Liver (tissue), 9 donors: Measurements from ENCODE around the gene IGF2R. TPM values are rescaled to one million over a fixed set of nuclear protein-coding genes. Genes with fewer than 3 reads are reported as not detected.

Experiments used
- DNase-seq: peaks from one replicate; pipeline ENCODE4 v3.0.0-alpha.2; 2017; ENCODE audit warnings: low spot score
- H3K27ac ChIP-seq, 2 donors: one replicate each; pipeline ENCODE4 v1.7.0; 2013; ENCODE audit warnings: inconsistent platforms in 2 of 2, low read length in 2 of 2, control low read depth in 1 of 2, low read depth in 1 of 2, mild to moderate bottlenecking in 1 of 2
- H3K27me3 ChIP-seq, 4 donors: one replicate each; pipeline versions ENCODE4 v1.6.1 to v1.7.0; 2013; ENCODE audit warnings: low read length in 3 of 4, inconsistent platforms in 1 of 4, mild to moderate bottlenecking in 1 of 4, moderate library complexity in 1 of 4; ENCODE audit not compliant: control insufficient read depth in 4 of 4, insufficient read depth in 4 of 4
- H3K36me3 ChIP-seq, 4 donors: one replicate each; pipeline versions ENCODE4 v1.6.1 to v1.7.0; 2013; ENCODE audit warnings: low read length in 3 of 4, mild to moderate bottlenecking in 3 of 4, low read depth in 1 of 4, moderate library complexity in 1 of 4; ENCODE audit not compliant: control insufficient read depth in 4 of 4, insufficient read depth in 3 of 4
- H3K4me1 ChIP-seq, 4 donors: one replicate each; pipeline versions ENCODE4 v1.6.1 to v1.7.0; 2013; ENCODE audit warnings: low read length in 3 of 4, mild to moderate bottlenecking in 3 of 4, moderate library complexity in 1 of 4; ENCODE audit not compliant: control insufficient read depth in 4 of 4, insufficient read depth in 4 of 4
- H3K4me3 ChIP-seq, 3 donors: one replicate each; pipeline versions ENCODE4 v1.6.1 to v1.7.0; 2013; ENCODE audit warnings: low read length in 3 of 3, control low read depth in 1 of 3, low read depth in 1 of 3, mild to moderate bottlenecking in 1 of 3
- H3K9ac ChIP-seq, 2 donors: one replicate each; pipeline ENCODE4 v1.7.0; 2013; ENCODE audit warnings: low read length in 2 of 2, mild to moderate bottlenecking in 2 of 2, moderate library complexity in 2 of 2, control low read depth in 1 of 2, low read depth in 1 of 2
- H3K9me3 ChIP-seq, 4 donors: one replicate each; pipeline versions ENCODE4 v1.6.1 to v1.7.0; 2013; ENCODE audit warnings: low read length in 3 of 4; ENCODE audit not compliant: control insufficient read depth in 4 of 4
- ATF3 ChIP-seq: IDR thresholded peaks from 2 replicates; pipeline ENCODE4 v1.6.1; 2016; ENCODE audit warnings: antibody characterized with exemption
- CTCF ChIP-seq: fragments of 150-350 bp; IDR thresholded peaks from 2 replicates; pipeline ENCODE4 v1.5.1; 2017; ENCODE audit warnings: improper control_type of control experiment, low read depth, low read length; ENCODE audit not compliant: missing input control
- EGR1 ChIP-seq, 2 donors: IDR thresholded peaks; 2 replicates each; pipeline ENCODE4 v1.6.1; 2016 to 2018; ENCODE audit warnings: antibody characterized with exemption in 2 of 2, low read depth in 2 of 2
- FOXA1 ChIP-seq: IDR thresholded peaks from 2 replicates; pipeline ENCODE4 v1.6.1; 2016; ENCODE audit warnings: antibody characterized with exemption
- GABPA ChIP-seq, 2 donors: IDR thresholded peaks in 1 of 2; conservative IDR thresholded peaks in 1 of 2; 2 replicates each; pipeline ENCODE4 v1.6.1; 2016; ENCODE audit warnings: antibody characterized with exemption in 2 of 2, mild to moderate bottlenecking in 1 of 2, moderate library complexity in 1 of 2
- HNF4A ChIP-seq, 2 donors: conservative IDR thresholded peaks; 2 replicates each; pipeline ENCODE4 v1.6.1; 2016; ENCODE audit warnings: antibody characterized with exemption in 2 of 2, mild to moderate bottlenecking in 2 of 2
- HNF4G ChIP-seq: IDR thresholded peaks from 2 replicates; pipeline ENCODE4 v1.6.1; 2016; ENCODE audit warnings: antibody characterized with exemption
- JUND ChIP-seq, 2 donors: IDR thresholded peaks; 2 replicates each; pipeline ENCODE4 v1.6.1; 2016; ENCODE audit warnings: antibody characterized with exemption in 2 of 2
- MAX ChIP-seq: IDR thresholded peaks from 2 replicates; pipeline ENCODE4 v1.6.1; 2016; ENCODE audit warnings: antibody characterized with exemption
- NR2F2 ChIP-seq: IDR thresholded peaks from 2 replicates; pipeline ENCODE4 v1.6.1; 2016; ENCODE audit warnings: antibody characterized with exemption
- RAD21 ChIP-seq, 2 donors: IDR thresholded peaks; 2 replicates each; pipeline ENCODE4 v1.6.1; 2016; ENCODE audit warnings: antibody characterized with exemption in 2 of 2, mild to moderate bottlenecking in 2 of 2
- REST ChIP-seq: IDR thresholded peaks from 2 replicates; pipeline ENCODE4 v1.6.1; 2016; ENCODE audit warnings: antibody characterized with exemption, mild to moderate bottlenecking
- TAF1 ChIP-seq: conservative IDR thresholded peaks from 2 replicates; pipeline ENCODE4 v1.6.1; 2016; ENCODE audit warnings: antibody characterized with exemption, mild to moderate bottlenecking
- YY1 ChIP-seq: IDR thresholded peaks from 2 replicates; pipeline ENCODE4 v1.6.1; 2016; ENCODE audit warnings: antibody characterized with exemption, mild to moderate bottlenecking
- ZBTB33 ChIP-seq: IDR thresholded peaks from 2 replicates; pipeline ENCODE4 v1.6.1; 2016; ENCODE audit warnings: antibody characterized with exemption
- WGBS: extraction: QIAGEN DNeasy Blood & Tissue Kit; methylation state at CpG from one replicate; pipeline ENCODE4 v1.1.7; 2013; 5-methylcytosine and 5-hydroxymethylcytosine counted together
- polyA plus RNA-seq, 2 donors: library from polyadenylated mRNA; stranded (reverse) in 1 of 2; unstranded in 1 of 2; fragments of 200-250 nt in 1 of 2; fragments of >200 nt in 1 of 2; fragmentation: Nextera tagmentation in 1 of 2; extraction: Ambion mirVana in 1 of 2; gene quantifications; one replicate each; pipeline versions ENCODE4 v1.2.1 to v1.2.3, GENCODE V29; 2013 to 2015
- total RNA-seq, 2 donors: library from RNA; depleted of rRNA; stranded (reverse); fragments of >200 nt; gene quantifications; one replicate each; pipeline ENCODE4 v1.2.3, GENCODE V29; 2014
- donor health status: healthy.
- donor health status: healthy.
- donor health status: healthy.
- donor health status: healthy.
- donor health status: healthy.

Gene IGF2R
- total and polyA plus RNA-seq, 4 donors = 16.6 to 84.9 (median 45.7) TPM

GRCh38 chr6:160111806-160112205 lies 142.9 kb downstream of the IGF2R start:
- WGBS = 91% methylated on average over 4 of the region's 4 CpGs
- Histone ChIP-seq H3K4me3 (no peak overlapping the region), H3K27me3 (no peaks in the 10 kb centered on the region), H3K27ac (no peak overlapping the region), H3K4me1 (no peaks in the 10 kb centered on the region), H3K9me3 (no peaks in the 10 kb centered on the region), H3K9ac (no peak overlapping the region), H3K36me3 (peaks cover 0 to 4% (median under 1%) of the 10 kb centered on the region in 4 donors)
- no peak for TF ChIP-seq HNF4A (conservative IDR thresholded peaks at IDR 0.05)
- TF ChIP-seq REST = no peak
- TF ChIP-seq GABPA (IDR thresholded peaks at IDR 0.05 in 1 of 2, conservative IDR thresholded peaks at IDR 0.05 in 1 of 2) = no peak
- no peak for TF ChIP-seq RAD21 (IDR thresholded peaks at IDR 0.05)
- no peak for TF ChIP-seq EGR1 (IDR thresholded peaks at IDR 0.05; ENCODE audit: low read depth in 2 of 2)
- no peak for TF ChIP-seq JUND (IDR thresholded peaks at IDR 0.05)
- no peak for TF ChIP-seq FOXA1
- TF ChIP-seq ATF3 = no peak
- no peak for TF ChIP-seq NR2F2
- no peak for TF ChIP-seq ZBTB33
- no peak for DNase-seq

- WGBS = 96% methylated on average over 6 of the region's 6 CpGs
- H3K36me3 ChIP-seq = peaks cover 0 to 4% (median under 1%) of the 10 kb centered on the region in 4 donors
- H3K27ac ChIP-seq = no peak overlapping the region
- H3K9ac ChIP-seq = no peak overlapping the region
- H3K4me1 ChIP-seq = no peaks in the 10 kb centered on the region
- TF ChIP-seq NR2F2 = no peak
- no peak for TF ChIP-seq TAF1
- no peak for TF ChIP-seq ZBTB33
- no peak for TF ChIP-seq YY1
- no peak for TF ChIP-seq RAD21 (IDR thresholded peaks at IDR 0.05)
- TF ChIP-seq ATF3 = no peak
- TF ChIP-seq MAX = no peak
- TF ChIP-seq FOXA1 = no peak
- TF ChIP-seq JUND (IDR thresholded peaks at IDR 0.05) = no peak
- TF ChIP-seq REST = no peak
- TF ChIP-seq CTCF = no peak
- TF ChIP-seq HNF4G = no peak
- DNase-seq = no peak
- no peak overlapping the region for H3K4me3 ChIP-seq
- no peaks in the 10 kb centered on the region for H3K27me3 ChIP-seq
- H3K9me3 ChIP-seq = peaks cover 0 to under 1% (median 0%) of the 10 kb centered on the region in 4 donors
These were observed 143.9 kb downstream of the IGF2R start for GRCh38 chr6:160112628-160113299.
